HepG2 (cell line): ENCODE results near the gene LIM2. TPM values are rescaled to one million over a fixed set of nuclear protein-coding genes. Genes with fewer than 3 reads are reported as not detected.
A peak's percentile ranks its signal among the peaks of the same experiment; 100 is the strongest.

Experiments used
- ASH2L ChIP-seq: fragments of 300-600, 200-600 bp; sonication (generic); IDR thresholded peaks from 2 replicates; pipeline ENCODE4 v1.7.0; 2017; ENCODE audit warnings: low read depth, mild to moderate bottlenecking, moderate library complexity, mixed read lengths, low read length; ENCODE audit not compliant: insufficient read length
- FIP1L1 ChIP-seq: fragments of 200-400 bp; formaldehyde crosslinking; IDR thresholded peaks from 2 replicates; pipeline ENCODE4 v1.6.1; 2018; ENCODE audit warnings: low read depth, mild to moderate bottlenecking, low read length, moderate library complexity, borderline replicate concordance; ENCODE audit not compliant: insufficient read depth
- FOXP1 ChIP-seq, 2 experiments: fragments of 450-650 bp in 1 of 2; IDR thresholded peaks; 2 replicates each; pipeline ENCODE4 v1.6.1; 2017 to 2018; ENCODE audit warnings: antibody characterized with exemption in 1 of 2
- GLMP ChIP-seq: sonication (generic); formaldehyde crosslinking; IDR thresholded peaks from 2 replicates; pipeline ENCODE4 v1.9.0; 2021; ENCODE audit warnings: missing genetic modification reagents, mild to moderate bottlenecking, borderline replicate concordance
- GRHL1 ChIP-seq: sonication (generic); formaldehyde crosslinking; conservative IDR thresholded peaks from 2 replicates; pipeline ENCODE4 v1.8.0; 2022; ENCODE audit warnings: missing genetic modification reagents
- JUNB ChIP-seq: sonication (generic); formaldehyde crosslinking; IDR thresholded peaks from 2 replicates; pipeline ENCODE4 v1.8.0; 2022; ENCODE audit warnings: missing genetic modification reagents, mild to moderate bottlenecking, borderline replicate concordance
- MATR3 ChIP-seq: sonication (generic); formaldehyde crosslinking; IDR thresholded peaks from 2 replicates; pipeline ENCODE4 v1.4.0; 2020; ENCODE audit warnings: missing genetic modification reagents
- MBNL3 ChIP-seq: fragments of 250-450 bp; sonication (Bioruptor Pico); conservative IDR thresholded peaks from 2 replicates; pipeline ENCODE4 v1.8.0; 2022; ENCODE audit warnings: mild to moderate bottlenecking, inconsistent platforms
- MZF1 ChIP-seq: sonication (generic); formaldehyde crosslinking; IDR thresholded peaks from 2 replicates; pipeline ENCODE4 v1.8.1; 2023; ENCODE audit warnings: mild to moderate bottlenecking, missing genetic modification reagents, borderline replicate concordance
- PCBP2 ChIP-seq: fragments of 200-400 bp; formaldehyde crosslinking; optimal IDR thresholded peaks from 2 replicates; pipeline ENCODE3; 2018; ENCODE audit warnings: low read length, low read depth; ENCODE audit not compliant: poor library complexity, severe bottlenecking
- POLR2A ChIP-seq, 2 experiments: IDR thresholded peaks; 2 replicates each; pipeline ENCODE4 v1.6.1; 2011; ENCODE audit warnings: low read depth in 2 of 2, low read length in 2 of 2, mild to moderate bottlenecking in 1 of 2, moderate library complexity in 1 of 2; ENCODE audit not compliant: insufficient read depth in 1 of 2
- RBFOX2 ChIP-seq: fragments of 200-400 bp; formaldehyde crosslinking; IDR thresholded peaks from 2 replicates; pipeline ENCODE4 v1.6.1; 2017; ENCODE audit warnings: low read depth, mild to moderate bottlenecking, low read length
- SRSF1 ChIP-seq: fragments of 200-400 bp; formaldehyde crosslinking; optimal IDR thresholded peaks from 2 replicates; pipeline ENCODE3; 2017; ENCODE audit warnings: mild to moderate bottlenecking, low read depth, low read length, moderate library complexity
- ZNF263 ChIP-seq: sonication (generic); formaldehyde crosslinking; IDR thresholded peaks from 2 replicates; pipeline ENCODE4 v1.4.0; 2020; ENCODE audit warnings: missing genetic modification reagents
- ZNF331 ChIP-seq: sonication (generic); formaldehyde crosslinking; IDR thresholded peaks from 2 replicates; pipeline ENCODE4 v1.4.0; 2020; ENCODE audit warnings: missing genetic modification reagents
- ZNF501 ChIP-seq: sonication (generic); formaldehyde crosslinking; IDR thresholded peaks from 2 replicates; pipeline ENCODE4 v1.5.1; 2020; ENCODE audit warnings: mild to moderate bottlenecking, moderate library complexity, missing genetic modification reagents
- ZNF670 ChIP-seq: sonication (generic); formaldehyde crosslinking; IDR thresholded peaks from 2 replicates; pipeline ENCODE4 v1.8.0; 2022; ENCODE audit warnings: mild to moderate bottlenecking, missing genetic modification reagents, borderline replicate concordance
- polyA plus RNA-seq, 8 experiments: library from polyadenylated mRNA; depleted of rRNA in 3 of 8; stranded (reverse) in 7 of 8; unstranded in 1 of 8; fragments of >200 nt; fragmentation: Illumina TruSeq in 4 of 8; extraction: Trizol in 4 of 8; gene quantifications; 2 replicates each; pipeline versions ENCODE4 v1.2.1 to v1.2.3, GENCODE V29; 2011 to 2016; ENCODE audit warnings: low read depth in 4 of 8, missing spikeins in 1 of 8, mixed read lengths in 1 of 8; ENCODE audit not compliant: insufficient read depth in 1 of 8
- total RNA-seq, 5 experiments: library from RNA; depleted of rRNA; stranded (reverse); fragments of >200 nt; fragmentation: Illumina TruSeq; extraction: Trizol; gene quantifications; 2 replicates each; pipeline ENCODE4 v1.2.3, GENCODE V29; 2016; ENCODE audit warnings: low read depth in 1 of 5
- TF ChIP-seq, protein P1 (sequence below): sonication (generic); formaldehyde crosslinking; IDR thresholded peaks from 2 replicates; pipeline ENCODE4 v1.5.0; 2020; ENCODE audit warnings: mild to moderate bottlenecking, missing genetic modification reagents, moderate library complexity
- TF ChIP-seq, protein P2 (sequence below): sonication (generic); formaldehyde crosslinking; IDR thresholded peaks from 2 replicates; pipeline ENCODE4 v1.5.1; 2020; ENCODE audit warnings: mild to moderate bottlenecking, missing genetic modification reagents, moderate library complexity

The LIM2 gene
- total and polyA plus RNA-seq, 2 of the 13 experiments (the other 11 are each of a cell fraction or from before 2014, with no cell fraction given) = 1.3 TPM; not detected in 1

DNA sequence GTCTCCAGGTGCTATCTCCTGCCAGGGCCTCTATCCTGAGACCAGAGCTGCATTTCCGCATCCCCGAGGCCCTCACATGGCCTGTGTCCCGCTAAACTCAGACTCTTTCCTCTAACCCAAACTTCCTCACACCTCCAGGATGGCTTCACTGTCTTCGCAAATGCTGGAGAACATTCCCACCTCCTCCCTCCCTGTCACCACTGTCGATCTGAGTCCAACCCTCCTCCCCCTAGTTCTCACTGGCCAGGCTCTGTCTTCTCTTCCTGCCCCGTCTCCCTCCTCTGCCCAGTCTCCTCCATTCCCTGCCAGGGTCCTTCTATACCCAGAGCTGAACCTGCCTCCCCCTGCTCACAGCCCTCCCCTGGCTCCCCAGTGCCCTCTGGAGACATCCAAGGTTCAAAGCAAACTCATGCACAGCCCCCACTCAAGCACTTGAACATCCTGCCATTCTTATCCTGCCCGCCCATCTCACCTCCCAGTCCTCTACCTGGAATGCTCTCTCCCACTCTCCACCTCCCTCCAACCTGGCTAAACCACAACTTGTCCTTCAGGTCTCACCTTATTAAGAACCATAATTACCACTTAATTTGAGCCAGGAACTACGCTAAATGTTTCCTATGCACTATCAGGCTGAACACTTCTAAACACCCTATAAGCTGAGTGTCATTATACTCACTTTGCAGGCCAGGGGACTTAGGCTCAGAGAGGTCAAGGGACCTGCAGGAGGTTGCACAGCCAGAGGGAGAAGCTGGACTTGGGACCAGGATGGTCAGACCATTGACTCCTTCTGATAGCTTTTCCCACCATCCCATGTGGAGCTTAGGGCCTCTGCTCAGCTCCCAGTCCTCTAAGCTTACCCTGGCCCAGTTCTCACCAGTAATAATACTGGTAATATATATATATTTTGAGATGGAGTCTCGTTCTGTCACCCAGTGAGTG, 44.9 kb downstream of the LIM2 start (continued):
- TF ChIP-seq MATR3 (CRISPR knock-in tag) = no peak
- 0 out of 2 replicates have a peak, but pooled peaks have one; percentile 41 for TF ChIP-seq ZNF501 (CRISPR knock-in tag)
- TF ChIP-seq ZNF331 (CRISPR knock-in tag) = 0 out of 2 replicates have a peak, but pooled peaks have one; percentile 36
- peak; percentile 38; the same call in 1 of the 2 replicates for TF ChIP-seq JUNB
- TF ChIP-seq ASH2L = no peak
- TF ChIP-seq, protein P1, sequence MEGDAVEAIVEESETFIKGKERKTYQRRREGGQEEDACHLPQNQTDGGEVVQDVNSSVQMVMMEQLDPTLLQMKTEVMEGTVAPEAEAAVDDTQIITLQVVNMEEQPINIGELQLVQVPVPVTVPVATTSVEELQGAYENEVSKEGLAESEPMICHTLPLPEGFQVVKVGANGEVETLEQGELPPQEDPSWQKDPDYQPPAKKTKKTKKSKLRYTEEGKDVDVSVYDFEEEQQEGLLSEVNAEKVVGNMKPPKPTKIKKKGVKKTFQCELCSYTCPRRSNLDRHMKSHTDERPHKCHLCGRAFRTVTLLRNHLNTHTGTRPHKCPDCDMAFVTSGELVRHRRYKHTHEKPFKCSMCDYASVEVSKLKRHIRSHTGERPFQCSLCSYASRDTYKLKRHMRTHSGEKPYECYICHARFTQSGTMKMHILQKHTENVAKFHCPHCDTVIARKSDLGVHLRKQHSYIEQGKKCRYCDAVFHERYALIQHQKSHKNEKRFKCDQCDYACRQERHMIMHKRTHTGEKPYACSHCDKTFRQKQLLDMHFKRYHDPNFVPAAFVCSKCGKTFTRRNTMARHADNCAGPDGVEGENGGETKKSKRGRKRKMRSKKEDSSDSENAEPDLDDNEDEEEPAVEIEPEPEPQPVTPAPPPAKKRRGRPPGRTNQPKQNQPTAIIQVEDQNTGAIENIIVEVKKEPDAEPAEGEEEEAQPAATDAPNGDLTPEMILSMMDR (CRISPR knock-in tag) = peak; percentile 20; the same call in 1 of the 2 replicates
- TF ChIP-seq MBNL3 = no peak
- TF ChIP-seq SRSF1 = peak; percentile 10
- no peak for TF ChIP-seq FOXP1 (IDR thresholded peaks at IDR 0.05)
- TF ChIP-seq FOXP1 (CRISPR knock-in tag; IDR thresholded peaks at IDR 0.05) = no peak
- no peak for TF ChIP-seq FIP1L1
- no peak for TF ChIP-seq GLMP
- peak; percentile 59 for TF ChIP-seq RBFOX2
- no peak for TF ChIP-seq ZNF670
- no peak for TF ChIP-seq GRHL1 (CRISPR knock-in tag)
- TF ChIP-seq POLR2A (IDR thresholded peaks at IDR 0.05; ENCODE audit: insufficient read depth in 1 of 2, low read depth in 2 of 2, low read length in 2 of 2) = peak; percentile 7 to 44; a peak in 1 of 4 replicates
- TF ChIP-seq ZNF263 (CRISPR knock-in tag) = peak; percentile 88
- no peak for TF ChIP-seq PCBP2
- TF ChIP-seq, protein P2, sequence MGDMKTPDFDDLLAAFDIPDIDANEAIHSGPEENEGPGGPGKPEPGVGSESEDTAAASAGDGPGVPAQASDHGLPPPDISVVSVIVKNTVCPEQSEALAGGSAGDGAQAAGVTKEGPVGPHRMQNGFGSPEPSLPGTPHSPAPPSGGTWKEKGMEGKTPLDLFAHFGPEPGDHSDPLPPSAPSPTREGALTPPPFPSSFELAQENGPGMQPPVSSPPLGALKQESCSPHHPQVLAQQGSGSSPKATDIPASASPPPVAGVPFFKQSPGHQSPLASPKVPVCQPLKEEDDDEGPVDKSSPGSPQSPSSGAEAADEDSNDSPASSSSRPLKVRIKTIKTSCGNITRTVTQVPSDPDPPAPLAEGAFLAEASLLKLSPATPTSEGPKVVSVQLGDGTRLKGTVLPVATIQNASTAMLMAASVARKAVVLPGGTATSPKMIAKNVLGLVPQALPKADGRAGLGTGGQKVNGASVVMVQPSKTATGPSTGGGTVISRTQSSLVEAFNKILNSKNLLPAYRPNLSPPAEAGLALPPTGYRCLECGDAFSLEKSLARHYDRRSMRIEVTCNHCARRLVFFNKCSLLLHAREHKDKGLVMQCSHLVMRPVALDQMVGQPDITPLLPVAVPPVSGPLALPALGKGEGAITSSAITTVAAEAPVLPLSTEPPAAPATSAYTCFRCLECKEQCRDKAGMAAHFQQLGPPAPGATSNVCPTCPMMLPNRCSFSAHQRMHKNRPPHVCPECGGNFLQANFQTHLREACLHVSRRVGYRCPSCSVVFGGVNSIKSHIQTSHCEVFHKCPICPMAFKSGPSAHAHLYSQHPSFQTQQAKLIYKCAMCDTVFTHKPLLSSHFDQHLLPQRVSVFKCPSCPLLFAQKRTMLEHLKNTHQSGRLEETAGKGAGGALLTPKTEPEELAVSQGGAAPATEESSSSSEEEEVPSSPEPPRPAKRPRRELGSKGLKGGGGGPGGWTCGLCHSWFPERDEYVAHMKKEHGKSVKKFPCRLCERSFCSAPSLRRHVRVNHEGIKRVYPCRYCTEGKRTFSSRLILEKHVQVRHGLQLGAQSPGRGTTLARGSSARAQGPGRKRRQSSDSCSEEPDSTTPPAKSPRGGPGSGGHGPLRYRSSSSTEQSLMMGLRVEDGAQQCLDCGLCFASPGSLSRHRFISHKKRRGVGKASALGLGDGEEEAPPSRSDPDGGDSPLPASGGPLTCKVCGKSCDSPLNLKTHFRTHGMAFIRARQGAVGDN = peak; percentile 52
- no peak for TF ChIP-seq MZF1 (CRISPR knock-in tag)
